ENCODE measurements around the gene HMGCS2. TPM values are rescaled to one million over a fixed set of nuclear protein-coding genes. Genes with fewer than 3 reads are reported as not detected.

The HMGCS2 gene
- total RNA-seq, 4 donors from 2014 or later = 0.83 to 1.1 TPM; not detected in 2

DNA sequence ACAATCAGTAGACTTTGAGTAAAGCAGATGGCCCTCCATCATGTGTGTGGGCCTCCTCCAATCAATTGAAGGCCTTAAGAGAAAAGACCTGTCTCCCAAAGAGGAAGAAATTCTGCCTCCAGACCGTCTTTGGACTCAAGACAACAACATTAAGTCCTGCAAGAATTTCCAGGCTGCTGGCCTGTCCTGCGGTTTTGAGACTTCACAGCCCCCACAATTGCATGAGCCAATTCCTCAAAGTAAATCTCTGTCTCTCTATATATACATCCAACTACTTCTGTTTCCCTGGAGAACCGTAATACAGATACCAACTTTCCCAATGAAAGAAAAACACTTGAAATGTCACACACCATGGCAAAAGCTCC lies 26.2 kb upstream of the HMGCS2 start:
- peak; percentile 64 for DNase-seq (ENCODE audit: extremely low spot score)
- no peak overlapping the region for H3K4me3 ChIP-seq
- H3K4me1 ChIP-seq = peaks cover 0 to 31% (median 25%) of the 10 kb centered on the region in 4 donors
- no peaks in the 10 kb centered on the region for H3K27me3 ChIP-seq
- H3K9me3 ChIP-seq = no peaks in the 10 kb centered on the region
- intact Hi-C loops (cut with DNase I) = no loop called here
- no peaks in the 10 kb centered on the region for H3K36me3 ChIP-seq
- peak overlapping the region in 2 of 4 donors; percentile 38 to 40 for H3K27ac ChIP-seq (replicated peaks in 1 of 4)
- WGBS = 38% methylated on average over 3 of the region's 3 CpGs
- TF ChIP-seq, protein P1, sequence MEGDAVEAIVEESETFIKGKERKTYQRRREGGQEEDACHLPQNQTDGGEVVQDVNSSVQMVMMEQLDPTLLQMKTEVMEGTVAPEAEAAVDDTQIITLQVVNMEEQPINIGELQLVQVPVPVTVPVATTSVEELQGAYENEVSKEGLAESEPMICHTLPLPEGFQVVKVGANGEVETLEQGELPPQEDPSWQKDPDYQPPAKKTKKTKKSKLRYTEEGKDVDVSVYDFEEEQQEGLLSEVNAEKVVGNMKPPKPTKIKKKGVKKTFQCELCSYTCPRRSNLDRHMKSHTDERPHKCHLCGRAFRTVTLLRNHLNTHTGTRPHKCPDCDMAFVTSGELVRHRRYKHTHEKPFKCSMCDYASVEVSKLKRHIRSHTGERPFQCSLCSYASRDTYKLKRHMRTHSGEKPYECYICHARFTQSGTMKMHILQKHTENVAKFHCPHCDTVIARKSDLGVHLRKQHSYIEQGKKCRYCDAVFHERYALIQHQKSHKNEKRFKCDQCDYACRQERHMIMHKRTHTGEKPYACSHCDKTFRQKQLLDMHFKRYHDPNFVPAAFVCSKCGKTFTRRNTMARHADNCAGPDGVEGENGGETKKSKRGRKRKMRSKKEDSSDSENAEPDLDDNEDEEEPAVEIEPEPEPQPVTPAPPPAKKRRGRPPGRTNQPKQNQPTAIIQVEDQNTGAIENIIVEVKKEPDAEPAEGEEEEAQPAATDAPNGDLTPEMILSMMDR (IDR thresholded peaks at IDR 0.05) = no peak
- TF ChIP-seq POLR2A (IDR thresholded peaks at IDR 0.05; ENCODE audit: low read depth) (no peak), EP300 (IDR thresholded peaks at IDR 0.05) (no peak)

DNA sequence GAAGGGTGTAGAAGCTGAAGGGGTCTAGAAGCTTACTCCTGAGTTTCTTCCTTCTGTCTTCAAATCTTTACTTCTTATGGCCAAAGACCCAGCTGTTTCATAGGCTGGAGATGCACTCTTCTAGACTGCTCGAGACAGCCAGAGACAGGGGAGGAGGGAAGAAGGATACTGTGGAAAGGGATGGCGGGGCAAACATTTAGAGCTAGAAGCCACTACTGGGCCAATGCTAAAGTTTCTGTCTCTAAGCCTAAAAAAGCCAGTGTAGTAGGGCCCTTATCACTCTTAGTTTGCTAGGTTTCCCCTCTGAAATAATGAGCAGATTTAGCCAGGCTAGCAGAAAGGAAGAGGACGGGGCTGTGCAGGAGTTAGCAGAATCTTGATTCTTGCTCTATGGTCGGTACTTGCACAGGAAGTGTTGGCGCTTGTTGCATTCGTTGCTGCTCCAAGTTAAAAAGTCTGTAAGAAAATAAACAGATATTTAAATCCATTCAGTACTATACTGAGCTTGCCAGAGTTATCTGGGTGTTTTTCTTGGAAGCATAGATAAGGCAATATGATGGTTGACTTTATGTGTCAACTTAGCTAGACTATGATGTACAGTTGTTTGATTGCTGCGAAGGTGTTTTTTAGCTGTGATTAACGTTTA lies 25.6 kb upstream of the HMGCS2 start:
- TF ChIP-seq POLR2A (IDR thresholded peaks at IDR 0.05; ENCODE audit: low read depth) (no peak), POLR2AphosphoS5 (IDR thresholded peaks at IDR 0.05) (no peak), EP300 (IDR thresholded peaks at IDR 0.05) (no peak)
- TF ChIP-seq, protein P1 (IDR thresholded peaks at IDR 0.05) = no peak
- H3K27ac ChIP-seq (replicated peaks in 1 of 4) = peak overlapping the region in 2 of 4 donors; percentile 38 to 40
- peaks cover 0 to 31% (median 25%) of the 10 kb centered on the region in 4 donors for H3K4me1 ChIP-seq
- no peaks in the 10 kb centered on the region for H3K9me3 ChIP-seq
- H3K27me3 ChIP-seq = no peaks in the 10 kb centered on the region
- H3K4me3 ChIP-seq = no peak overlapping the region
- DNase-seq (ENCODE audit: extremely low spot score) = peak; percentile 86
- WGBS = 35% methylated on average over 8 of the region's 8 CpGs
- intact Hi-C loops (cut with DNase I) = no loop called here
- H3K36me3 ChIP-seq = no peaks in the 10 kb centered on the region

DNA sequence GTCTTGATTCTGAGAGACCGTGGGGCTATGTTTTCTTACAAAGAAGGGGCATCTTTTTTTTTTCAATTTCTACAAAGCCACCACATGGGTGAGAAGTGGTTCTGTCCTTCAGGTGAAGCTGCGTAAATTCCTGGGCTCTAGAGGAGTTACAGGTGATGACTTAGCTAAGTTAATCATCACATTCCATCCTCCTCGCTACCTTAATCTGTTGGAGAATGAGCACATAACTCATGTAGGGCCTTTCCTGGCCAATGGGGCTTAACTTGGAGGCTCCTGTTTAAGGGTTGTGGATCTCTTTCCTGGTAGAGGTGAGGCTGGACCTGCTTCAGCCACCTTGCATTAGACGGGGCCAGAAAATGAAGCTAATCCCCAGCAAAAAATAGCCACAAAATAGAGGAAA lies 22.7 kb upstream of the HMGCS2 start:
- no peak overlapping the region for H3K4me3 ChIP-seq
- peak; percentile 29 for DNase-seq (ENCODE audit: extremely low spot score)
- H3K4me1 ChIP-seq = peaks cover 0 to 38% (median 25%) of the 10 kb centered on the region in 4 donors
- TF ChIP-seq, protein P1 (IDR thresholded peaks at IDR 0.05) = no peak
- TF ChIP-seq POLR2AphosphoS5 (IDR thresholded peaks at IDR 0.05) (no peak), EP300 (IDR thresholded peaks at IDR 0.05) (no peak), POLR2A (IDR thresholded peaks at IDR 0.05; ENCODE audit: low read depth) (no peak)
- H3K27ac ChIP-seq (replicated peaks in 1 of 4) = no peak overlapping the region
- H3K27me3 ChIP-seq = no peaks in the 10 kb centered on the region
- H3K36me3 ChIP-seq = no peaks in the 10 kb centered on the region
- intact Hi-C loops (cut with DNase I) = no loop called here
- 98% methylated on average over 4 of the region's 4 CpGs for WGBS
- no peaks in the 10 kb centered on the region for H3K9me3 ChIP-seq

DNA sequence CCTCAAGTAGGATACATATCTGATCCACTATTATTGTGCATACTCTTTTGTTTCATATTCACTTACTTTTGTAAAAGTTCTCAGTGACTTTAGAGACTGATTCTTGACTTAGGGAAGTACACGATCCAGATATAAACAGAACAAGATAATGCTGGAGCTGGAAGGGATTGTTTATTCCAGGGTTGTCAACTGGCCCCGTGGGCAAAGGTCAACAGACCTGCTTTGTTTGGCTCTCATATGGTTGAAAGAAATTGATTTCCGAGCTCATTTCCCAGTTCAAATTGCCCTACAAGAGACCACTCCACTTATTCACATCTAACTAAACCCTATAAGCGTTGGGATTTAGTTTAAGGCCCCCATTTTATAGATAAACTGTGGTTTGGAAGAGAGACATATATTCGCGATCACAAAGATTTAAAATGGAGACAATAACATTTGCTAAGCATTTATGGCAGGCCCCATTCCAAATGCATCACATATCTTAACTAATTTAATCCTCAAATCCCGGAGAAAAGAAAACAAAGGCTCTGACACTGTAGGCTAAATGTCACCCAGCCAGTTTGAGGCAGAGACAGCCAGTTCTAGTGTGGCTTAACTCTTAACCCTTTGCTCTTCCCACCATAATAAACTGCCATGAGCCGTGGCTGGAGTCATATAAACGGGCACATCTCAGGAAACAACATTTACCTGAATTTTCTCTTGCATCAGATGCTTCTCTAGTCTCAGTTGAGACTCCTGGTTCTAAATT lies 21.9 kb upstream of the HMGCS2 start:
- 59% methylated on average over 9 of the region's 9 CpGs for WGBS
- TF ChIP-seq POLR2A (IDR thresholded peaks at IDR 0.05; ENCODE audit: low read depth) = no peak
- TF ChIP-seq EP300 (IDR thresholded peaks at IDR 0.05) = no peak
- no peak for TF ChIP-seq POLR2AphosphoS5 (IDR thresholded peaks at IDR 0.05)
- TF ChIP-seq, protein P1 (IDR thresholded peaks at IDR 0.05) = no peak
- intact Hi-C loops (cut with DNase I) = no loop called here

More for the DNA sequence above, 21.9 kb upstream of the HMGCS2 start:
- Histone ChIP-seq H3K36me3 (no peaks in the 10 kb centered on the region), H3K4me1 (peaks cover 0 to 39% (median 23%) of the 10 kb centered on the region in 4 donors), H3K27ac (replicated peaks in 1 of 4) (no peak overlapping the region), H3K27me3 (no peaks in the 10 kb centered on the region), H3K4me3 (no peak overlapping the region), H3K9me3 (no peaks in the 10 kb centered on the region)
- DNase-seq (ENCODE audit: extremely low spot score) = peak; percentile 17
